Measurements from ENCODE around the gene FAM120A. TPM values are rescaled to one million over a fixed set of nuclear protein-coding genes. Genes with fewer than 3 reads are reported as not detected.

Gene FAM120A
- total RNA-seq, 1 experiment from 2014 or later = 43.2 TPM

DNA sequence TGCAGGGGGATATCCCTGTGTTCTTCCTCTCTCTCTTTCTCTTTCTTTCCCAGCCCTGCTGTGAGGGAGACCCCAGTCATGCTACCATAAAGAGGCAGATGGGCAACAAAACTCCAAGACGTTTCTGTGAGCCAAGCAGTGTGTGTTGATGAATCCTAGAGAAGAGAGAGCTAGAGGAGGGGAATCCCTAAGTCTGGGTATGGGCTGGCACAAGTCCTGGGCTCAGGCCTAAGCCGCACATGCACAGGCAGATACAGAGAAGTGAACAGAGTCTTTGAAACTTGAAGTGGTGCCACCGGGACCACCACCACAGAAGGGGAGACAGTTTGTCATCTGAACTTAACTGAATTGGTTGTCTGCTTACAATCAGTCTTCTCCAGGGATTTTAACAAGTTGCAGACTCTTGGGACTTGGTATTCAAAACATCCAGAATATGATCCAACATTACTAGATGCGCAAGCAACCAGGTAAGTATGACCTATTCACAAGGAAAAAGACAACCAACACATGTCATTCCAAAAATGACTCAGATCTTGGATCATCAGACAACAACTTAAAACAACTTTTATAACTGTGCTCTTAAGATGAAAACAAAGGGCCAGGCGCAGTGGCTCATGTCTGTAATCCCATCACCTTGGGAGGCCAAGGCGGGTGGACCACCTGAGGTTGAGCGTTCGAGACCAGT is 10.4 kb upstream of the FAM120A start:
- intact Hi-C loops (cut with micrococcal nuclease; ENCODE audit: unreplicated experiment) = no loop called here
- Mint-ChIP-seq H3K4me1 (ENCODE audit: low read depth, unreplicated experiment) (peaks cover 7% of the 10 kb centered on the region), H3K9me3 (ENCODE audit: unreplicated experiment) (no peaks in the 10 kb centered on the region), H3K36me3 (ENCODE audit: insufficient read depth, unreplicated experiment) (no peaks in the 10 kb centered on the region), H3K27ac (ENCODE audit: unreplicated experiment) (no peak overlapping the region), H3K4me3 (ENCODE audit: unreplicated experiment) (no peak overlapping the region), H3K27me3 (ENCODE audit: insufficient read depth, unreplicated experiment) (no peaks in the 10 kb centered on the region)
- DNase-seq = no peak
- H3K9me3 ChIP-seq = no peaks in the 10 kb centered on the region
- no peak overlapping the region for H3K4me3 ChIP-seq (ENCODE audit: low read depth, low read length)
- TF ChIP-seq, protein P1, sequence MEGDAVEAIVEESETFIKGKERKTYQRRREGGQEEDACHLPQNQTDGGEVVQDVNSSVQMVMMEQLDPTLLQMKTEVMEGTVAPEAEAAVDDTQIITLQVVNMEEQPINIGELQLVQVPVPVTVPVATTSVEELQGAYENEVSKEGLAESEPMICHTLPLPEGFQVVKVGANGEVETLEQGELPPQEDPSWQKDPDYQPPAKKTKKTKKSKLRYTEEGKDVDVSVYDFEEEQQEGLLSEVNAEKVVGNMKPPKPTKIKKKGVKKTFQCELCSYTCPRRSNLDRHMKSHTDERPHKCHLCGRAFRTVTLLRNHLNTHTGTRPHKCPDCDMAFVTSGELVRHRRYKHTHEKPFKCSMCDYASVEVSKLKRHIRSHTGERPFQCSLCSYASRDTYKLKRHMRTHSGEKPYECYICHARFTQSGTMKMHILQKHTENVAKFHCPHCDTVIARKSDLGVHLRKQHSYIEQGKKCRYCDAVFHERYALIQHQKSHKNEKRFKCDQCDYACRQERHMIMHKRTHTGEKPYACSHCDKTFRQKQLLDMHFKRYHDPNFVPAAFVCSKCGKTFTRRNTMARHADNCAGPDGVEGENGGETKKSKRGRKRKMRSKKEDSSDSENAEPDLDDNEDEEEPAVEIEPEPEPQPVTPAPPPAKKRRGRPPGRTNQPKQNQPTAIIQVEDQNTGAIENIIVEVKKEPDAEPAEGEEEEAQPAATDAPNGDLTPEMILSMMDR (IDR thresholded peaks at IDR 0.05; ENCODE audit: insufficient read depth in 1 of 2, low read depth in 1 of 2, low read length in 1 of 2, severe bottlenecking in 1 of 2, unreplicated experiment in 1 of 2) = no peak
- H3K4me1 ChIP-seq = peaks cover 9% of the 10 kb centered on the region; the same call in 1 of the 2 replicates
- H3K27me3 ChIP-seq (replicated peaks; ENCODE audit: control insufficient read depth, insufficient read depth, low read length) = no peaks in the 10 kb centered on the region
- CTCF ChIA-PET = no interaction called here
- POLR2A ChIA-PET = no interaction called here
- no peaks in the 10 kb centered on the region for H3K36me3 ChIP-seq (ENCODE audit: control insufficient read depth, insufficient read depth, low read length)
- BruUV-seq (replicated peaks) = no TSS peak

GRCh38 chr9:93446073-93446472 is 5.4 kb upstream of the FAM120A start:
- POLR2A ChIA-PET = interaction anchor here (0.6 kb wide), 1 partner anchor 60 kb away, joined by 3 read pairs; no protein-coding TSS in a partner anchor
- Histone ChIP-seq H3K4me3 (ENCODE audit: low read depth, low read length) (no peak overlapping the region), H3K9me3 (no peaks in the 10 kb centered on the region), H3K4me1 (peaks cover 9% of the 10 kb centered on the region; the same call in 1 of the 2 replicates), H3K36me3 (ENCODE audit: control insufficient read depth, insufficient read depth, low read length) (no peaks in the 10 kb centered on the region), H3K27me3 (replicated peaks; ENCODE audit: control insufficient read depth, insufficient read depth, low read length) (no peaks in the 10 kb centered on the region)
- H3K4me3 Mint-ChIP-seq (ENCODE audit: unreplicated experiment) = no peak overlapping the region
- DNase-seq = no peak
- H3K9me3 Mint-ChIP-seq (ENCODE audit: unreplicated experiment) = no peaks in the 10 kb centered on the region
- TF ChIP-seq, protein P1 (IDR thresholded peaks at IDR 0.05; ENCODE audit: insufficient read depth in 1 of 2, low read depth in 1 of 2, low read length in 1 of 2, severe bottlenecking in 1 of 2, unreplicated experiment in 1 of 2) = no peak
- H3K36me3 Mint-ChIP-seq (ENCODE audit: insufficient read depth, unreplicated experiment) = peaks cover 36% of the 10 kb centered on the region
- BruUV-seq (replicated peaks) = no TSS peak
- CTCF ChIA-PET = no interaction called here
- no peak overlapping the region for H3K27ac Mint-ChIP-seq (ENCODE audit: unreplicated experiment)
- intact Hi-C loops (cut with micrococcal nuclease; ENCODE audit: unreplicated experiment) = no loop called here
- H3K4me1 Mint-ChIP-seq (ENCODE audit: low read depth, unreplicated experiment) = peaks cover 7% of the 10 kb centered on the region
- no peaks in the 10 kb centered on the region for H3K27me3 Mint-ChIP-seq (ENCODE audit: insufficient read depth, unreplicated experiment)

GRCh38 chr9:93447655-93448054 is 3.8 kb upstream of the FAM120A start:
- BruUV-seq (replicated peaks) = no TSS peak
- intact Hi-C loops (cut with micrococcal nuclease; ENCODE audit: unreplicated experiment) = no loop called here
- Histone ChIP-seq H3K36me3 (ENCODE audit: control insufficient read depth, insufficient read depth, low read length) (no peaks in the 10 kb centered on the region), H3K27me3 (replicated peaks; ENCODE audit: control insufficient read depth, insufficient read depth, low read length) (no peaks in the 10 kb centered on the region), H3K4me3 (ENCODE audit: low read depth, low read length) (no peak overlapping the region), H3K4me1 (peaks cover 9% of the 10 kb centered on the region; the same call in 1 of the 2 replicates), H3K9me3 (no peaks in the 10 kb centered on the region)
- H3K4me1 Mint-ChIP-seq (ENCODE audit: low read depth, unreplicated experiment) = peaks cover 6% of the 10 kb centered on the region
- no peaks in the 10 kb centered on the region for H3K9me3 Mint-ChIP-seq (ENCODE audit: unreplicated experiment)
- H3K4me3 Mint-ChIP-seq (ENCODE audit: unreplicated experiment) = no peak overlapping the region
- H3K36me3 Mint-ChIP-seq (ENCODE audit: insufficient read depth, unreplicated experiment) = peaks cover 36% of the 10 kb centered on the region
- ChIA-PET CTCF (no interaction called here), POLR2A (no interaction called here)
- no peaks in the 10 kb centered on the region for H3K27me3 Mint-ChIP-seq (ENCODE audit: insufficient read depth, unreplicated experiment)
- H3K27ac Mint-ChIP-seq (ENCODE audit: unreplicated experiment) = no peak overlapping the region
- TF ChIP-seq, protein P1 (IDR thresholded peaks at IDR 0.05; ENCODE audit: insufficient read depth in 1 of 2, low read depth in 1 of 2, low read length in 1 of 2, severe bottlenecking in 1 of 2, unreplicated experiment in 1 of 2) = no peak
- DNase-seq = no peak
